B cell (primary cell): Measurements from ENCODE around the gene MYBPHL.

Source experiments
- EZH2 ChIP-seq: IDR thresholded peaks from 2 replicates; pipeline ENCODE4 v1.6.1; 2012; ENCODE audit warnings: borderline replicate concordance, low read depth, mild to moderate bottlenecking, moderate library complexity, low read length; ENCODE audit not compliant: insufficient read depth, poor library complexity, severe bottlenecking
- TF ChIP-seq, protein P1 (sequence below): fragments of 200-600 bp; IDR thresholded peaks from one replicate; pipeline ENCODE4 v1.8.0; 2022; ENCODE audit warnings: antibody characterized with exemption, mild to moderate bottlenecking

DNA sequence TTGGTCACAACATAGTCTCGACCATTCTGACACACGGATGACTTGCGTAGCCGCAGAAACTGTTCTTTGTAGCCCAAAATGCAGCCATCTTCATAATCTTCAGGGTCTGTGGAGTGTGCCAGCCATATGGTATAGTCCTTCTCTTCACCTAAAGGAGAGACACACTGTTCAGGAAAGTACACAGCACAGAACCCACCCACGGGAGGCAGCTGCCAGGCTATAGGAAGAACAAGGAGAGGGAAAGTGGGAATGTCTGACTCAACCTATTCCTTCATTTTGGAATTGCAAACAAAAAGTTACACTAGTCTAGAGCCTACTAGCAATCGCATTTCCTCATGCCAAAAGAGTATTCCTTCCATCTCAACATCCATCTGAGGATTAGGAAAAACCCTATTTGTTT lies 16.2 kb upstream of the MYBPHL start:
- TF ChIP-seq, protein P1, sequence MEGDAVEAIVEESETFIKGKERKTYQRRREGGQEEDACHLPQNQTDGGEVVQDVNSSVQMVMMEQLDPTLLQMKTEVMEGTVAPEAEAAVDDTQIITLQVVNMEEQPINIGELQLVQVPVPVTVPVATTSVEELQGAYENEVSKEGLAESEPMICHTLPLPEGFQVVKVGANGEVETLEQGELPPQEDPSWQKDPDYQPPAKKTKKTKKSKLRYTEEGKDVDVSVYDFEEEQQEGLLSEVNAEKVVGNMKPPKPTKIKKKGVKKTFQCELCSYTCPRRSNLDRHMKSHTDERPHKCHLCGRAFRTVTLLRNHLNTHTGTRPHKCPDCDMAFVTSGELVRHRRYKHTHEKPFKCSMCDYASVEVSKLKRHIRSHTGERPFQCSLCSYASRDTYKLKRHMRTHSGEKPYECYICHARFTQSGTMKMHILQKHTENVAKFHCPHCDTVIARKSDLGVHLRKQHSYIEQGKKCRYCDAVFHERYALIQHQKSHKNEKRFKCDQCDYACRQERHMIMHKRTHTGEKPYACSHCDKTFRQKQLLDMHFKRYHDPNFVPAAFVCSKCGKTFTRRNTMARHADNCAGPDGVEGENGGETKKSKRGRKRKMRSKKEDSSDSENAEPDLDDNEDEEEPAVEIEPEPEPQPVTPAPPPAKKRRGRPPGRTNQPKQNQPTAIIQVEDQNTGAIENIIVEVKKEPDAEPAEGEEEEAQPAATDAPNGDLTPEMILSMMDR = no peak
- no peak for TF ChIP-seq EZH2
